ENCODE data around the gene DLK2.
"Not testable (repeated sequence)": the region's sequence is repeated elsewhere in the genome, so short reads cannot be mapped to it uniquely, and the experiment has no call there.

Gene DLK2

GRCh38 chr6:43434001-43434840, 21.1 kb downstream of the DLK2 start:
- DNase-seq = no peak
- in situ Hi-C loops (cut with MboI; ENCODE audit: low pct_unique_long_range_greater_than_20kb, low sequenced_read_pairs) = no loop called here

- DNase-seq = no peak
- in situ Hi-C loops (cut with MboI; ENCODE audit: low pct_unique_long_range_greater_than_20kb, low sequenced_read_pairs) = no loop called here
These were observed 22.2 kb downstream of the DLK2 start for GRCh38 chr6:43433148-43433547.

- in situ Hi-C loops (cut with MboI; ENCODE audit: low pct_unique_long_range_greater_than_20kb, low sequenced_read_pairs) = no loop called here
- DNase-seq = no peak
These were observed 23.1 kb downstream of the DLK2 start for GRCh38 chr6:43432009-43432945.

- in situ Hi-C loops (cut with MboI; ENCODE audit: low pct_unique_long_range_greater_than_20kb, low sequenced_read_pairs) = no loop called here
These were observed 26.5 kb downstream of the DLK2 start for GRCh38 chr6:43428874-43429273.

GRCh38 chr6:43428112-43428570, 27.2 kb downstream of the DLK2 start:
- no peak for DNase-seq
- in situ Hi-C loops (cut with MboI; ENCODE audit: low pct_unique_long_range_greater_than_20kb, low sequenced_read_pairs) = no loop called here

More at GRCh38 chr6:43428874-43429273, 26.5 kb downstream of the DLK2 start:
- DNase-seq = no peak

- in situ Hi-C loops (cut with MboI; ENCODE audit: low pct_unique_long_range_greater_than_20kb, low sequenced_read_pairs) = no loop called here
- peak; percentile 94 for DNase-seq
These were observed 27.8 kb downstream of the DLK2 start, which contains the start of gene ABCC10 for GRCh38 chr6:43427406-43428111. TSS of gene ABCC10 (plus strand) at chr6:43427541. CDS start at chr6:43427979, 438 bp downstream.

GRCh38 chr6:43426928-43427405, 28.4 kb downstream of the DLK2 start:
- in situ Hi-C loops (cut with MboI; ENCODE audit: low pct_unique_long_range_greater_than_20kb, low sequenced_read_pairs) = no loop called here
- no peak for DNase-seq

GRCh38 chr6:43425083-43425482, 30.3 kb downstream of the DLK2 start:
- in situ Hi-C loops (cut with MboI; ENCODE audit: low pct_unique_long_range_greater_than_20kb, low sequenced_read_pairs); DNase-seq: not testable (repeated sequence)

GRCh38 chr6:43421831-43422230, 33.5 kb downstream of the DLK2 start:
- DNase-seq = no peak
- in situ Hi-C loops (cut with MboI; ENCODE audit: low pct_unique_long_range_greater_than_20kb, low sequenced_read_pairs) = no loop called here

GRCh38 chr6:43420012-43420709, 35.2 kb downstream of the DLK2 start:
- no peak for DNase-seq
- in situ Hi-C loops (cut with MboI; ENCODE audit: low pct_unique_long_range_greater_than_20kb, low sequenced_read_pairs) = no loop called here

GRCh38 chr6:43416935-43417334, 38.4 kb downstream of the DLK2 start:
- in situ Hi-C loops (cut with MboI; ENCODE audit: low pct_unique_long_range_greater_than_20kb, low sequenced_read_pairs) = no loop called here
- DNase-seq = no peak

GRCh38 chr6:43415275-43415674, 40.1 kb downstream of the DLK2 start:
- DNase-seq; in situ Hi-C loops (cut with MboI; ENCODE audit: low pct_unique_long_range_greater_than_20kb, low sequenced_read_pairs): not testable (repeated sequence)

- in situ Hi-C loops (cut with MboI; ENCODE audit: low pct_unique_long_range_greater_than_20kb, low sequenced_read_pairs) = no loop called here
- DNase-seq = no peak
These were observed 42.3 kb downstream of the DLK2 start for GRCh38 chr6:43413002-43413401.

GRCh38 chr6:43412541-43412940, 42.8 kb downstream of the DLK2 start:
- no peak for DNase-seq
- in situ Hi-C loops (cut with MboI; ENCODE audit: low pct_unique_long_range_greater_than_20kb, low sequenced_read_pairs) = no loop called here

- in situ Hi-C loops (cut with MboI; ENCODE audit: low pct_unique_long_range_greater_than_20kb, low sequenced_read_pairs); DNase-seq: not testable (repeated sequence)
These were observed 44.6 kb downstream of the DLK2 start for GRCh38 chr6:43410776-43411175.

- in situ Hi-C loops (cut with MboI; ENCODE audit: low pct_unique_long_range_greater_than_20kb, low sequenced_read_pairs) = no loop called here
- DNase-seq = no peak
These were observed 47.1 kb downstream of the DLK2 start for GRCh38 chr6:43408259-43408658.

- DNase-seq = no peak
- in situ Hi-C loops (cut with MboI; ENCODE audit: low pct_unique_long_range_greater_than_20kb, low sequenced_read_pairs) = no loop called here
These were observed 48.1 kb downstream of the DLK2 start for GRCh38 chr6:43407296-43407695.

GRCh38 chr6:43405354-43405753, 50.0 kb downstream of the DLK2 start:
- no peak for DNase-seq
- in situ Hi-C loops (cut with MboI; ENCODE audit: low pct_unique_long_range_greater_than_20kb, low sequenced_read_pairs) = no loop called here
